Bronchial epithelial cell (primary cell): Measurements from ENCODE around the gene YIPF1. TPM values are rescaled to one million over a fixed set of nuclear protein-coding genes. Genes with fewer than 3 reads are reported as not detected.
"Not testable (repeated sequence)": the region's sequence is repeated elsewhere in the genome, so short reads cannot be mapped to it uniquely, and the experiment has no call there.

Experiments used
- DNase-seq: peaks from one replicate; pipeline ENCODE4 v3.0.0-alpha.2; 2010; ENCODE audit warnings: low read depth
- FAIRE-seq: peaks from 2 replicates; lab custom pipeline; 2011; peaks lifted over from hg19 to GRCh38; lab: Jason Lieb, UNC
- H3K27me3 ChIP-seq: 2 replicates; pipeline ENCODE4 v1.5.1; 2011; ENCODE audit warnings: low read length; ENCODE audit not compliant: control insufficient read depth, insufficient read depth
- H3K36me3 ChIP-seq: 2 replicates; pipeline ENCODE4 v1.5.1; 2011; ENCODE audit warnings: low read length; ENCODE audit not compliant: control insufficient read depth, insufficient read depth
- H3K4me3 ChIP-seq: 2 replicates; pipeline ENCODE4 v1.5.1; 2011; ENCODE audit warnings: mild to moderate bottlenecking, low read depth, low read length, control low read depth
- total RNA-seq: library from RNA; depleted of rRNA; stranded (reverse); fragments of >200 nt; gene quantifications from 2 replicates; pipeline ENCODE4 v1.2.1, GENCODE V29; 2014
- TF ChIP-seq, protein P1 (sequence below): IDR thresholded peaks from 2 replicates; pipeline ENCODE4 v1.5.1; 2011; ENCODE audit warnings: mild to moderate bottlenecking, moderate library complexity, low read length, control low read depth, inconsistent platforms; ENCODE audit not compliant: insufficient read depth, severe bottlenecking

Gene YIPF1
- total RNA-seq, 1 donor from 2014 or later = 18.7 TPM

DNA sequence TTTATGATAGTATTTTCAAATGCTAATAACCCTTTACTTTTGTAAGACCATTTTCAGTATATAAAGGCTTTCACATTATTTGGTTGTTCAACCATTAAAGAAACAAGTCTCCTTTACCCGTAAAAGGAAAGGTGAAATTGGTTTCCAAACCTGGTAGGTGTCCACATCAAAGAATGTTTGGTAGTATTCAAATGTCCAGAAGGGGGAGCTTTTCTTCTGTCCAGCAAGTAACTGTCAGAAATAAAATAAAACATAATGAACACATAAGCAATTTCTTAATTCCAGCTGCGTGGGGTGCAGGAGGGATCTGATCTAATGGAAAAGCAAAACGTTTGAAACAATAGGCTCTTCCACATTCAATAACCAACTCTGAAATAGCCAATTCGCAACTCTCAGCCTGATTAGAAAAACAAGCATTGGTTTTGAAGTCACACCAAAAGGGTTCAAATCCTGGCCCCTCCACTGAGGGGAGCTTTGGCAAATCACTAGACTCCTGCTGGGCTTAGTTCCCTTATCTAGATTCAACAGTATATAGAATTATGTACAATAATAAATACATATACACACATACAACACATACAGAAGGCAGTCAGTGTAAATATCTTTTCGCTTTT lies 11.0 kb downstream of the YIPF1 start:
- DNase-seq = peak; percentile 72
- Histone ChIP-seq H3K27me3 (no peaks in the 10 kb centered on the region), H3K36me3 (peaks cover 3% of the 10 kb centered on the region), H3K4me3 (no peak overlapping the region)
- FAIRE-seq = no peak
- TF ChIP-seq, protein P1, sequence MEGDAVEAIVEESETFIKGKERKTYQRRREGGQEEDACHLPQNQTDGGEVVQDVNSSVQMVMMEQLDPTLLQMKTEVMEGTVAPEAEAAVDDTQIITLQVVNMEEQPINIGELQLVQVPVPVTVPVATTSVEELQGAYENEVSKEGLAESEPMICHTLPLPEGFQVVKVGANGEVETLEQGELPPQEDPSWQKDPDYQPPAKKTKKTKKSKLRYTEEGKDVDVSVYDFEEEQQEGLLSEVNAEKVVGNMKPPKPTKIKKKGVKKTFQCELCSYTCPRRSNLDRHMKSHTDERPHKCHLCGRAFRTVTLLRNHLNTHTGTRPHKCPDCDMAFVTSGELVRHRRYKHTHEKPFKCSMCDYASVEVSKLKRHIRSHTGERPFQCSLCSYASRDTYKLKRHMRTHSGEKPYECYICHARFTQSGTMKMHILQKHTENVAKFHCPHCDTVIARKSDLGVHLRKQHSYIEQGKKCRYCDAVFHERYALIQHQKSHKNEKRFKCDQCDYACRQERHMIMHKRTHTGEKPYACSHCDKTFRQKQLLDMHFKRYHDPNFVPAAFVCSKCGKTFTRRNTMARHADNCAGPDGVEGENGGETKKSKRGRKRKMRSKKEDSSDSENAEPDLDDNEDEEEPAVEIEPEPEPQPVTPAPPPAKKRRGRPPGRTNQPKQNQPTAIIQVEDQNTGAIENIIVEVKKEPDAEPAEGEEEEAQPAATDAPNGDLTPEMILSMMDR = peak; percentile 49

DNA sequence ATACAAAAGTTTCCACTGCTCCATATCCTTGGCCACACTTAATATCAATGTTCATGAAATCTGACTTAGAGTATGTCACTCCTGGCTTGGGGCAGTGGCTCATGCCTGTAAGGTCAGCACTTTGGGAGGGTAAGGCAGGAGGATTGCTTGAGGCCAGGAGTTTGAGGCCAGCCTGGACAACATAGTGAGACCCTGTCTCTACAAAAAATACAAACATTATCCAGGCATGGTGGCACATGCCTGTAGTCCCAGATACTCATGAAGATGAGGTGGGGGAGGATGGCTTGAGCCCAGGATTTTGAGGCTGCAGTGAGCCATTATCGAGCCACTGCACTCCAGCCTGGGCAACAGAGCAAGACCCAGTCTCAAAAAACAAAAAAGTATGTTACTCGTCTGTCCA lies 14.4 kb downstream of the YIPF1 start:
- DNase-seq, FAIRE-seq, H3K4me3 ChIP-seq, H3K36me3 ChIP-seq, H3K27me3 ChIP-seq: not testable (repeated sequence)

DNA sequence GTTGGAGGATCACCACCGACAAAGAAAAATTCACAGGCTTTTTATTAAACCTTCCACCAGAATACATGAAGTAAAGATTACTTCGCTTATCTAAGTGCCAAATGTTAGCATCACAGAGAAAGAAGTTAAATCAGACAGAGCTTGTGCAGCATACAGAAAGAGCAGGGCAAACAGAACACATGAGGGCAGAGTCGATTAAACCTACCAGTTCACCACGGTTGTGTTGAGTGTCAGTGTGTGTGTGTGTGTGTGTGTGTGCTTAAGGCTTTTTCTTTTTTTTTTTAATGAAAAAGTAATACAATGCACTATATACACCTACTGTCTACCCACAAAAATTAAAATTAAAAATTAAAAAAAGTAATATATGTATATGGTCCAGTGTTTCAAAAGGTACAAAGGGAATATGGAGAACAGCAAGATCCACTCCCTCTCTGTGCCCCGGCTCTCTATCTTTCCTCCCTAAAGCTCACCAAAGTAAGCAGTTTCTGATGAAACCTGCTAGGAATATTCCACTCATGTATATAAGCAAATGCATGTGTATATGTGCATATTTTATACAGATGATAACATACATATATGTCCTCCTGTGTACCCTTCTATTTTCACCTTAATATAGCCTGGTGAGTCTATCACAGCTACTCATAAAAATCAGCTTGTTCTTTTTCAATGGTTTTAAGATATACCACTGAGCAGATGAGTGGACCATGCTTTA lies 17.7 kb downstream of the YIPF1 start:
- H3K27me3 ChIP-seq = no peaks in the 10 kb centered on the region
- TF ChIP-seq, protein P1 = no peak
- no peak for DNase-seq
- no peak for FAIRE-seq
- no peak overlapping the region for H3K4me3 ChIP-seq
- peaks cover 1% of the 10 kb centered on the region for H3K36me3 ChIP-seq

DNA sequence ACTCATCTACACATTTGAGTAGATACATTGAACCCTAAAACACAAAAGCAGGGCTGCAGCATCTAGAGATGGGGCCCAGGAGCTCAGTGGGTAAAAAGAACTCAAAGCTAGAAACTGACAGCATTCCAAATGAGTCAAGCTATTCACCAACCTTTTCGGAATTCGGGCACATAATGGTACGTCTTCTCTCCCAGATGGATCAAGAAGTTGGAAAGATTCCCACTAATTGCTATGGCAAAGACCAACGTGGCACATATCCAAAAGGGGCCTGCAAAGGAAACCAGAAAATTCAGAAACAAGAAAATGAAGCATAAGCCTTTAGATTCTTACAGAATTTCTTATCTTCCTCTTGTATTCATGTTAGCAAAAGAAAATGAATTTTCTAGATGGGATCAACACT lies 18.4 kb downstream of the YIPF1 start:
- TF ChIP-seq, protein P1 = no peak
- FAIRE-seq = no peak
- peaks cover 5% of the 10 kb centered on the region for H3K36me3 ChIP-seq
- no peaks in the 10 kb centered on the region for H3K27me3 ChIP-seq
- no peak for DNase-seq
- H3K4me3 ChIP-seq = no peak overlapping the region

DNA sequence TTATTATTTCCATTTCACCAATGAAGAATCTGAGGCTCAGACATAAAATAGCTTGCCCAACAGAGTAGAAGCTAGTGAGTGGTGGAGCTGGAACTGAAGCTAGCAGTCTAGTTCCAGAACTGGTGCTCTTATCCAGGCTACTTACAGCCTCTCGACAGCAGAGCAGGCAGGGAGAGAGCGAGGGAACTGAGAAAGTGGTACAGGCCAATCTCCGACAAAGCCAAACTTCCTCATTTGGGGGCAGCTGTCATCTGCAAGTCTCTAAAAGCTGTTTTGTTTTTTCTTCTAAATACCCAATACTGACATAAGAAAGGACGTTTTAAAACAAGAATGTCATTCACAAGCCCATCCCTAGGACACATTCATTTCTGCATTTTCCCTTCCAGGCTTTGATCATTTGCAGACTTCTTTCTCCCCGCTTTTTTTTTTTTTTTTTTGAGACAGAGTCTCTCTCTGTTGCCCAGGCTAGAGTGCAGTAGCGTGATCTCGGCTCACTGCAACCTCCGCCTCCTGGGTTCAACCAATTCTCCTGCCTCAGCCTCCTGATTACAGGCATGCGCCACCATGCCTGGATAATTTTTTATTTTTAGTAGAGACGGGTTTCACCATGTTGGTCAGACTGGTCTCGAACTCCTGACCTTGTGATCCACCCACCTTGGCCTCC lies 20.0 kb downstream of the YIPF1 start:
- Histone ChIP-seq H3K4me3 (no peak overlapping the region), H3K36me3 (peaks cover 5% of the 10 kb centered on the region), H3K27me3 (no peaks in the 10 kb centered on the region)
- TF ChIP-seq, protein P1 = no peak
- DNase-seq = no peak
- no peak for FAIRE-seq

DNA sequence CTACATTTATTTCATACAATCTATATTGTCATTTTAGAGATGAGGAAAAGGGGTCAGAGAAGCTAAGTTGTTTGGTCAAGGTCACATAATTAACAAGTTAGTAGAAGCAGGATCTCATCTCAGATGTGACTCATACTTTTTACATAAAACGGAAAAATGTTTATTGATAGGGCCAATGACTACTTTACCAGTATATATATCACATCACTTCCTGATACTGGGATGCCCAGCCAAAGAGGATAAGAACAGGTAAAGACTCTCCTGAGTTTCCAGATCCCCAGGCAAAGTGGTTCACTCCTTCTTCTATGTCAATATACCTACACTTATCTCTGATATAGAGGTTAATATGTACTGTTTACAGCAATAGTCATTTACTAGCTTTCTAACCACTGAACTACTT lies 21.0 kb downstream of the YIPF1 start:
- TF ChIP-seq, protein P1 = no peak
- FAIRE-seq (no peak), DNase-seq (no peak)
- H3K36me3 ChIP-seq = peaks cover 5% of the 10 kb centered on the region
- H3K27me3 ChIP-seq = no peaks in the 10 kb centered on the region
- H3K4me3 ChIP-seq = no peak overlapping the region
